Central memory CD8-positive, alpha-beta T cell (primary cell): ENCODE measurements around the gene SV2B.
"Not testable (repeated sequence)": the region's sequence is repeated elsewhere in the genome, so short reads cannot be mapped to it uniquely, and the experiment has no call there.

Experiments
- ATAC-seq: fragments of 150-1000 bp; cut with Tn5 transposase; replicated peaks from 2 replicates; pipeline ENCODE4 v1.10.0; 2022; ENCODE audit warnings: mild to moderate bottlenecking, moderate FRiP score, moderate number of reproducible peaks; ENCODE audit not compliant: poor library complexity, severe bottlenecking; ENCODE audit errors: extremely low read depth
- DNase-seq, 2 donors: peaks; one replicate each; pipeline ENCODE4 v3.0.0; 2021; ENCODE audit warnings: low spot score in 2 of 2
- H3K27ac Mint-ChIP-seq: one replicate; pipeline ENCODE4 v1.8.0; 2022; ENCODE audit warnings: low read depth, mild to moderate bottlenecking, moderate library complexity, mixed read lengths
- H3K27me3 Mint-ChIP-seq: one replicate; pipeline ENCODE4 v1.8.0; 2022; ENCODE audit warnings: mixed read lengths
- H3K36me3 Mint-ChIP-seq: one replicate; pipeline ENCODE4 v1.8.0; 2022; ENCODE audit warnings: mild to moderate bottlenecking, moderate library complexity, mixed read lengths; ENCODE audit not compliant: insufficient read depth
- H3K4me1 Mint-ChIP-seq: one replicate; pipeline ENCODE4 v1.8.0; 2022; ENCODE audit warnings: mixed read lengths
- H3K4me3 Mint-ChIP-seq: one replicate; pipeline ENCODE4 v1.8.0; 2022; ENCODE audit warnings: mild to moderate bottlenecking, moderate library complexity, mixed read lengths
- H3K9me3 Mint-ChIP-seq: one replicate; pipeline ENCODE4 v1.8.0; 2022; ENCODE audit warnings: mixed read lengths

SV2B gene

DNA sequence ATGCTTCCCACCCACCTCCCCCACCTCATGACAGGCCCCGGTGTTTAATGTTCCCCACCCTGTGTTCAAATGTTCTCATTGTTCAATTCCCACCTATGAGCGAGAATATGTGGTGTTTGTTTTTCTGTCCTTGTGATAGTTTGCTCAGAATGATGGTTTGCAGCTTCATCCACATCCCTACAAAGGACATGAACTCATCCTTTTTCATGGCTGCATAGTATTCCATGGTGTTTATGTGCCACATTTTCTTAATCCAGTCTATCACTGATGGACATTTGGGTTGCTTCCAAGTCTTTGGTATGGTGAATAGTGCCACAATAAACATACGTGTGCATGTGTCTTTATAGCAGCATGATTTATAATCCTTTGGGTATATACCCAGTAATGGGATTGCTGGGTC lies 244.9 kb downstream of the SV2B start:
- H3K9me3 Mint-ChIP-seq, H3K27ac Mint-ChIP-seq, DNase-seq, H3K36me3 Mint-ChIP-seq, H3K4me3 Mint-ChIP-seq, ATAC-seq: not testable (repeated sequence)
- Mint-ChIP-seq H3K27me3 (peaks cover 60% of the 10 kb centered on the region), H3K4me1 (peaks cover 32% of the 10 kb centered on the region)

DNA sequence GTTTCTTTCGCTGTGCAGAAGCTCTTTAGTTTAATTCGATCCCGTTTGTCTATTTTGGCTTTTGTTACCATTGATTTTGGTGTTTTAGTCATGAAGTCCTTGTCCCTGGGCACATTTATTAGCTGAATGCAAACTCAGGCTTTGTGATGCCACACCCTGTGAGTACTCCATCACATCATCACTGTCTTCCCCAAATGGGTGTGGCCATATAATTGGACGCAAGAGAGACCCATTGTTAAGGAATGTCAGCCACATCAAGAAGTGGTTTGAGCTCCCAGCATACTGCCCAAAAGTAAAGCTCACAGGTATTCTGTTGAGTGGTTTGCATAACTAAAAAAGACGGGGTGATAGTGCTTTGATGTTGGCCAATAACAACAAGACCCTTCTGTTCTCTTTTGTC lies 245.7 kb downstream of the SV2B start:
- H3K27me3 Mint-ChIP-seq: peaks cover 56% of the 10 kb centered on the region
- no peak overlapping the region for H3K4me3 Mint-ChIP-seq
- H3K4me1 Mint-ChIP-seq: peaks cover 32% of the 10 kb centered on the region

DNA sequence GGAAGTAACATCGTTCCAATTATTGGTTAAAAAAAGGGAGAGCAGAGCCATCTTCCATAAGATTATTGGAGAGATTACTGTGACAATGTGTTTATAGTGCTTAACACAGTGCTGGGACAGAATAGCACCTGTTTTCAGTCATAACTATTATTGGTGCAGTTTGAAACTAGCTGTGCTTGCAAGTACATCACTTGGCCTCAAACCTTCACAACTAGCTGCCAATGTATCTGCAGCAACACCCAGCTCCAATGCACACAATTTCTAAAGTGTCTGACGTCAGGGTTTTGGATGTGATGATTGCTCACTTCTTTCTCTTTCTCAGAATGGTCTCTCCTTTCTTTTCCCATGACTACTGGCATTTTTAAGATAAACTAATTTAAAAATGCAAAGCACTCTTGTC lies 246.2 kb downstream of the SV2B start:
- H3K36me3 Mint-ChIP-seq: no peaks in the 10 kb centered on the region
- H3K9me3 Mint-ChIP-seq: no peaks in the 10 kb centered on the region
- ATAC-seq (no peak), DNase-seq (no peak)
- H3K4me3 Mint-ChIP-seq: no peak overlapping the region
- H3K27ac Mint-ChIP-seq: no peak overlapping the region
- peaks cover 32% of the 10 kb centered on the region for H3K4me1 Mint-ChIP-seq
- H3K27me3 Mint-ChIP-seq: peaks cover 51% of the 10 kb centered on the region

More for the DNA sequence above, 245.7 kb downstream of the SV2B start:
- ATAC-seq: no peak
- DNase-seq: no peak
- H3K36me3 Mint-ChIP-seq: no peaks in the 10 kb centered on the region
- no peaks in the 10 kb centered on the region for H3K9me3 Mint-ChIP-seq
- no peak overlapping the region for H3K27ac Mint-ChIP-seq

DNA sequence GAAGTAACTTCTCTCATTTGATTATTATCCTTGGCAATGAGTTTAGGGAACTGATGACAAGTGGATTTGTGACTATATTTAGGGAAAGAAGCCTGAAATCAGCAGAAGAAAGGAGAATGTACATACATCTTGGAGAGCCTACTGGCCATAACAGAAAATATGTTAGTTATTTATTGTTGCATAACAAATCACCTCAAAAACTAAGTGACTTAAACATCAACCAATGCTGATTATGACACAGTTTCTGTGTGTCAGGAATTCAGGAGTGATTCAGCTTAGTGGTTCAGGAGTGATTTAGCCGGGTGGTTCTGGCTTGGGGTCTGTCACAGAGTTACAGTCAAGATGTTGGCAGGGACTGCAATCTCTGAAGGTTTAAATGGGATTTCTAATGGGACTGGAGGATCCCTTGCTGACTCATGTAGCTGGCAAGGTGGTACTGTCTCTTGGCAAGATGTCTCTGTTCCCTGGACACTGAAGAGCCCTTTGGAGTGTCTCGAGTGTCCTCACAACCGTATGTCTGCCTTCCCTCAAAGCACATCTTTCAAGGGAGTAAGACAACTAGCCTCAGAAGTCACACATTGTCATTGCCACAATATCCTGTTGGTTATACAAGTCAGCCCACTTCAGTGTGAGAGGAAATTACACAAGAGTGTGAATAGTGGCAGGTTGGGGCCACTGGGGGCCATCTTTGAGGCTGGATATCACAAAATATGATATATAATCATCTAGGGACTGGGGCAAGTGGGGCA lies 248.9 kb downstream of the SV2B start:
- Mint-ChIP-seq H3K4me3 (peak overlapping the region; percentile 55), H3K27ac (no peak overlapping the region), H3K27me3 (peaks cover 34% of the 10 kb centered on the region), H3K4me1 (peaks cover 37% of the 10 kb centered on the region), H3K36me3 (no peaks in the 10 kb centered on the region), H3K9me3 (no peaks in the 10 kb centered on the region)
- ATAC-seq: peak; percentile 99
- DNase-seq: peak in 1 of 2 donors; percentile 38
